H9 (cell line): ENCODE data around the gene CD2. TPM values are rescaled to one million over a fixed set of nuclear protein-coding genes. Genes with fewer than 3 reads are reported as not detected.

ENCODE experiments used
- DNase-seq: peaks from one replicate; pipeline ENCODE4 v3.0.0-alpha.2; 2017
- H2AFZ ChIP-seq: one replicate; pipeline ENCODE4 v1.6.1; 2013; ENCODE audit warnings: mild to moderate bottlenecking, low read length, control low read depth, moderate library complexity
- H2AK5ac ChIP-seq: 2 replicates; pipeline ENCODE4 v1.6.1; 2013; ENCODE audit warnings: low read length, control low read depth, mixed read lengths; ENCODE audit not compliant: insufficient read length
- H2BK120ac ChIP-seq: one replicate; pipeline ENCODE4 v1.6.1; 2013; ENCODE audit warnings: low read depth, mild to moderate bottlenecking, low read length, control low read depth, inconsistent platforms; ENCODE audit not compliant: poor library complexity, severe bottlenecking
- H2BK12ac ChIP-seq: 2 replicates; pipeline ENCODE4 v1.6.1; 2013; ENCODE audit warnings: low read length, control low read depth, mixed read lengths, low read depth; ENCODE audit not compliant: insufficient read length
- H2BK15ac ChIP-seq: 2 replicates; pipeline ENCODE4 v1.6.1; 2013; ENCODE audit warnings: low read depth, low read length, control low read depth
- H2BK20ac ChIP-seq: one replicate; pipeline ENCODE4 v1.6.1; 2013; ENCODE audit warnings: low read depth, mild to moderate bottlenecking, low read length, control low read depth, inconsistent platforms; ENCODE audit not compliant: poor library complexity, severe bottlenecking
- H2BK5ac ChIP-seq: 2 replicates; pipeline ENCODE4 v1.6.1; 2013; ENCODE audit warnings: low read length, control low read depth, mixed read lengths; ENCODE audit not compliant: insufficient read length
- H3K14ac ChIP-seq: 2 replicates; pipeline ENCODE4 v1.6.1; 2013; ENCODE audit warnings: low read length, control low read depth; ENCODE audit not compliant: insufficient read depth
- H3K18ac ChIP-seq: 2 replicates; pipeline ENCODE4 v1.6.1; 2013; ENCODE audit warnings: low read depth, mild to moderate bottlenecking, mixed read lengths, low read length, control low read depth; ENCODE audit not compliant: insufficient read length
- H3K23ac ChIP-seq: 2 replicates; pipeline ENCODE4 v1.6.1; 2013; ENCODE audit warnings: low read length, control low read depth, mixed read lengths, low read depth; ENCODE audit not compliant: insufficient read length
- H3K23me2 ChIP-seq: 2 replicates; pipeline ENCODE4 v1.6.1; 2013; ENCODE audit warnings: low read depth, mild to moderate bottlenecking, mixed read lengths, low read length, control low read depth; ENCODE audit not compliant: insufficient read length, poor library complexity, severe bottlenecking
- H3K27ac ChIP-seq: 2 replicates; pipeline ENCODE4 v1.5.1; 2013; ENCODE audit warnings: low read length, control low read depth, mixed read lengths, low read depth; ENCODE audit not compliant: insufficient read length
- H3K27me3 ChIP-seq: 2 replicates; pipeline ENCODE4 v1.6.1; 2013; ENCODE audit warnings: low read length, control low read depth, inconsistent platforms; ENCODE audit not compliant: insufficient read depth
- H3K4ac ChIP-seq: 2 replicates; pipeline ENCODE4 v1.6.1; 2013; ENCODE audit warnings: low read depth, mild to moderate bottlenecking, control low read depth, inconsistent platforms, low read length, moderate library complexity
- H3K4me1 ChIP-seq: 2 replicates; pipeline ENCODE4 v1.6.1; 2013; ENCODE audit warnings: low read length, control low read depth, inconsistent platforms; ENCODE audit not compliant: insufficient read depth
- H3K4me2 ChIP-seq: 2 replicates; pipeline ENCODE4 v1.6.1; 2013; ENCODE audit warnings: low read length, control low read depth, mixed read lengths; ENCODE audit not compliant: insufficient read length, insufficient read depth
- H3K56ac ChIP-seq: 2 replicates; pipeline ENCODE4 v1.6.1; 2013; ENCODE audit warnings: low read depth, mild to moderate bottlenecking, mixed read lengths, low read length, control low read depth; ENCODE audit not compliant: insufficient read length
- H3K79me1 ChIP-seq: 2 replicates; pipeline ENCODE4 v1.6.1; 2013; ENCODE audit warnings: low read depth, mild to moderate bottlenecking, moderate library complexity, low read length, control low read depth, inconsistent platforms; ENCODE audit not compliant: insufficient read depth, poor library complexity, severe bottlenecking
- H3K79me2 ChIP-seq: 2 replicates; pipeline ENCODE4 v1.6.1; 2013; ENCODE audit warnings: low read length, control low read depth, inconsistent platforms; ENCODE audit not compliant: insufficient read depth
- H3K9ac ChIP-seq: 2 replicates; pipeline ENCODE4 v1.6.1; 2013; ENCODE audit warnings: low read length, control low read depth, mixed read lengths; ENCODE audit not compliant: insufficient read length; ENCODE audit errors: extremely low read depth
- H3K9me3 ChIP-seq: one replicate; pipeline ENCODE4 v1.6.1; 2013; ENCODE audit warnings: low read depth, low read length, inconsistent platforms; ENCODE audit not compliant: control insufficient read depth
- H3T11ph ChIP-seq: one replicate; pipeline ENCODE4 v1.6.1; 2013; ENCODE audit warnings: mild to moderate bottlenecking, low read length, control low read depth, inconsistent platforms
- H4K20me1 ChIP-seq: one replicate; pipeline ENCODE4 v1.6.1; 2013; ENCODE audit not compliant: control insufficient read depth, insufficient read length, insufficient read depth
- H4K5ac ChIP-seq: 2 replicates; pipeline ENCODE4 v1.6.1; 2013; ENCODE audit warnings: low read depth, mild to moderate bottlenecking, mixed read lengths, low read length, control low read depth; ENCODE audit not compliant: insufficient read length
- H4K8ac ChIP-seq: replicated peaks from 2 replicates; pipeline ENCODE4 v1.6.1; 2013; ENCODE audit warnings: low read length, control low read depth, mixed read lengths, low read depth; ENCODE audit not compliant: insufficient read length
- H4K91ac ChIP-seq: 2 replicates; pipeline ENCODE4 v1.6.1; 2013; ENCODE audit warnings: low read depth, mild to moderate bottlenecking, moderate library complexity, mixed read lengths, low read length, control low read depth; ENCODE audit not compliant: insufficient read length
- H3K27ac Mint-ChIP-seq, 3 experiments: 2 replicates in 2 of 3; 3 replicates in 1 of 3; pipeline ENCODE4 v1.8.0; 2020 to 2021; ENCODE audit warnings: mixed read lengths in 3 of 3, mild to moderate bottlenecking in 1 of 3, moderate library complexity in 1 of 3
- H3K27me3 Mint-ChIP-seq: 2 replicates; pipeline ENCODE4 v1.8.0; 2021; ENCODE audit warnings: low read depth, mild to moderate bottlenecking, moderate library complexity, mixed read lengths
- H3K36me3 Mint-ChIP-seq, 3 experiments: 2 replicates in 2 of 3; 3 replicates in 1 of 3; pipeline ENCODE4 v1.8.0; 2020 to 2021; ENCODE audit warnings: low read depth in 3 of 3, mixed read lengths in 3 of 3; ENCODE audit not compliant: insufficient read depth in 1 of 3
- H3K4me1 Mint-ChIP-seq, 2 experiments: 2 replicates each; pipeline ENCODE4 v1.8.0; 2020; ENCODE audit warnings: mixed read lengths in 2 of 2
- H3K4me3 Mint-ChIP-seq, 2 experiments: 2 replicates in 1 of 2; 3 replicates in 1 of 2; pipeline ENCODE4 v1.8.0; 2020 to 2021; ENCODE audit warnings: mild to moderate bottlenecking in 2 of 2, mixed read lengths in 2 of 2, moderate library complexity in 1 of 2
- H3K9me3 Mint-ChIP-seq, 2 experiments: 2 replicates in 1 of 2; 3 replicates in 1 of 2; pipeline ENCODE4 v1.8.0; 2020; ENCODE audit warnings: mild to moderate bottlenecking in 2 of 2, mixed read lengths in 2 of 2, moderate library complexity in 1 of 2
- CTCF ChIP-seq: fragments of 200-600 bp; sonication (generic); conservative IDR thresholded peaks from 3 replicates; pipeline ENCODE4 v1.8.0; 2021; ENCODE audit warnings: antibody characterized with exemption, mild to moderate bottlenecking
- WGBS: extraction: QIAGEN DNeasy Blood & Tissue Kit; methylation state at CpG from one replicate; pipeline ENCODE4 v1.1.7; 2013; ENCODE audit warnings: missing lambda C conversion rate, low lambda C conversion rate, mixed read lengths; ENCODE audit not compliant: insufficient read length; ENCODE audit errors: extremely low coverage; 5-methylcytosine and 5-hydroxymethylcytosine counted together
- total RNA-seq: library from RNA; stranded (reverse); gene quantifications from 2 replicates; pipeline ENCODE4 v1.2.1, GENCODE V29; 2021

CD2 gene
- total RNA-seq, 1 experiment from 2014 or later, result not detected

GRCh38 chr1:116733476-116734365 lies 20.5 kb upstream of the CD2 start:
- Histone ChIP-seq H4K20me1 (no peaks in the 10 kb centered on the region), H4K91ac (no peak overlapping the region), H3K14ac (no peak overlapping the region), H3K56ac (no peak overlapping the region), H3K4me2 (no peak overlapping the region), H3K4me1 (no peaks in the 10 kb centered on the region), H3K23me2 (no peaks in the 10 kb centered on the region), H2BK120ac (no peak overlapping the region), H2BK12ac (no peak overlapping the region), H2BK20ac (no peak overlapping the region), H2BK15ac (no peak overlapping the region), H3T11ph (no peak overlapping the region), H2AK5ac (no peak overlapping the region), H3K27ac (no peak overlapping the region), H3K23ac (no peak overlapping the region), H4K5ac (no peak overlapping the region), H3K79me1 (no peaks in the 10 kb centered on the region), H4K8ac (no peak overlapping the region), H3K27me3 (no peaks in the 10 kb centered on the region), H2AFZ (no peak overlapping the region), H3K9ac (no peak overlapping the region), H3K4ac (no peak overlapping the region), H2BK5ac (no peak overlapping the region), H3K79me2 (no peaks in the 10 kb centered on the region), H3K18ac (no peak overlapping the region), H3K9me3 (no peaks in the 10 kb centered on the region)
- Mint-ChIP-seq H3K4me1 (peaks cover 0 to under 1% of the 10 kb centered on the region in 2 experiments; a peak in 1 of 4 replicates), H3K27ac (no peak overlapping the region), H3K36me3 (peaks cover 0 to 4% (median 0%) of the 10 kb centered on the region in 3 experiments; a peak in 2 of 7 replicates), H3K27me3 (no peaks in the 10 kb centered on the region), H3K9me3 (peaks cover 0 to 3% of the 10 kb centered on the region in 2 experiments; a peak in 3 of 5 replicates), H3K4me3 (no peak overlapping the region)
- DNase-seq, result no peak
- no peak for TF ChIP-seq CTCF
- WGBS, result no CpG with 5 or more reads among the region's 5 CpGs
